SK-N-SH treated with all-trans-retinoic acid at 6 μM for 48 hours (cell line): Measurements from ENCODE around the gene ITGA8.

Source experiments
- CSDC2 ChIP-seq: fragments of 250-450 bp; sonication (Bioruptor Pico); IDR thresholded peaks from 2 replicates; pipeline ENCODE4 v1.5.0; 2020; ENCODE audit warnings: mild to moderate bottlenecking, moderate library complexity
- RARB ChIP-seq: fragments of 250-450 bp; sonication (Bioruptor Pico); IDR thresholded peaks from 2 replicates; pipeline ENCODE4 v1.8.0; 2021; ENCODE audit warnings: mild to moderate bottlenecking, moderate library complexity
- TCF4 ChIP-seq: fragments of 250-450 bp; sonication (Bioruptor Pico); IDR thresholded peaks from 2 replicates; pipeline ENCODE4 v1.8.0; 2021; ENCODE audit warnings: mild to moderate bottlenecking, moderate library complexity, borderline replicate concordance

DNA sequence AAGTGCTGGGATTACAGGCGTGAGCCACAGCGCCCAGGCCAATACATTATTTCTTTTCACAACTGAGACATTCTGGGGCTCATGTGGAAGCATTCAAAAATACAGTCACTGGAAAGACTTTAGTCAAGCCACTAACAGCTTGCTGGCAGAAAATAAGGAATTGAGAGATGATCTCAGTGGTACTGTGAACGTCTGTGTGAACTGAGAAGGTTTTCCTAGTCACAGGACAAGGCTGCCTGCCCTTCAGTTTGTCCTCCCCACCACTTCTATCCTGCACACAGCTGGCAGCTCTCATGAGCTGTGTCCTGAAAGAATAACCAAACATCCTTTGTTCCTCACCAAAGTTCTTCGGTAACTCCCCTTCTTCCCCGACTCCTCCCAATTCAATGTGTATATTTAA is 31.3 kb upstream of the ITGA8 start:
- TF ChIP-seq CSDC2 (CRISPR knock-in tag) (no peak), TCF4 (CRISPR knock-in tag) (no peak), RARB (CRISPR knock-in tag) (no peak)
